LNCAP (cell line): ENCODE results near the gene ISM2.

ENCODE experiments used
- TF ChIP-seq, protein P1 (sequence below): fragments of 450-650 bp; IDR thresholded peaks from 2 replicates; pipeline ENCODE4 v1.5.1; 2017; ENCODE audit warnings: mild to moderate bottlenecking

The ISM2 gene

DNA sequence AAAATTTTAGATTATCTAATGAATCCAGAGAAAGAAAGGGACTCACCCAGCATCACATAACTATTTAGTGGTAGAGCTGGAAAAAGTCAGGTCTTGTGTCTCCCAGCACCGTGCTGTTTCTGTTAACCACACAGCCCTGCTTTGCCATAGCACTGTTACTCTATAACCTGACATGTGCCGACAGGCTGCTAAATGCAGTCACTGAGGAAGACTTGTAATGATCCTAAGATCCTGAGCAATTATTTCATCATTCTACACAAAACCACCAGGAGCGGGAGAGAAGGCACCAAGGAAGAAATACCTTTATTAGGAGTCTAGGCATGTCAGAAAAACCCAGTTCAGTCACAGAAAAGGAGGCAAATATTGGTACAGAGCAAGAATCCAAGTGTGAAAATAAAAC lies 72.2 kb downstream of the ISM2 start:
- TF ChIP-seq, protein P1, sequence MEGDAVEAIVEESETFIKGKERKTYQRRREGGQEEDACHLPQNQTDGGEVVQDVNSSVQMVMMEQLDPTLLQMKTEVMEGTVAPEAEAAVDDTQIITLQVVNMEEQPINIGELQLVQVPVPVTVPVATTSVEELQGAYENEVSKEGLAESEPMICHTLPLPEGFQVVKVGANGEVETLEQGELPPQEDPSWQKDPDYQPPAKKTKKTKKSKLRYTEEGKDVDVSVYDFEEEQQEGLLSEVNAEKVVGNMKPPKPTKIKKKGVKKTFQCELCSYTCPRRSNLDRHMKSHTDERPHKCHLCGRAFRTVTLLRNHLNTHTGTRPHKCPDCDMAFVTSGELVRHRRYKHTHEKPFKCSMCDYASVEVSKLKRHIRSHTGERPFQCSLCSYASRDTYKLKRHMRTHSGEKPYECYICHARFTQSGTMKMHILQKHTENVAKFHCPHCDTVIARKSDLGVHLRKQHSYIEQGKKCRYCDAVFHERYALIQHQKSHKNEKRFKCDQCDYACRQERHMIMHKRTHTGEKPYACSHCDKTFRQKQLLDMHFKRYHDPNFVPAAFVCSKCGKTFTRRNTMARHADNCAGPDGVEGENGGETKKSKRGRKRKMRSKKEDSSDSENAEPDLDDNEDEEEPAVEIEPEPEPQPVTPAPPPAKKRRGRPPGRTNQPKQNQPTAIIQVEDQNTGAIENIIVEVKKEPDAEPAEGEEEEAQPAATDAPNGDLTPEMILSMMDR: no peak

DNA sequence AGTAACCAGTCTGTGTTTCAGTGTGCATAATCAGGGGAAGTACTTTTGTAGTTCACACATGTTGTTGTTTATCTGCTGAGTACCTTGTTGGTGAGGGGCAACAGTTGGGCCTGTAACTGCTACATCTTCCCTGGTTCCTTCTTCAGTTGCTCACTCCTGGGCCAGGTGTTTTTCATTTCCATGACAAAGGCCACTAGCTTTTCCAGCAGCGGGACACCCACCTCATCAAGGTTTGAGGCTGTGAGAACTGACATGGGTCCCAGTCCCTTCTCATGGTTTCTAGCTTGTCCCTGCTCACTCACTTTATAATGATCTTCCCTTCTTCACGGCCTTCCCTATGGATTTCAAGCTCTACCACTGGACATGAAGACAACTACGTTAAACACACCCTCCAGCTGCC lies 73.8 kb downstream of the ISM2 start:
- TF ChIP-seq, protein P1: no peak
